Fibroblast of peridontal ligament (primary cell): Measurements from ENCODE around the gene MLLT10.
"Not testable (repeated sequence)": the region's sequence is repeated elsewhere in the genome, so short reads cannot be mapped to it uniquely, and the experiment has no call there.

Experiments
- DNase-seq: peaks from one replicate; pipeline ENCODE4 v3.0.0-alpha.2; 2010; ENCODE audit errors: extremely low read depth

The MLLT10 gene

GRCh38 chr10:21579291-21579690 lies 45.3 kb downstream of the MLLT10 start:
- no peak for DNase-seq

DNA sequence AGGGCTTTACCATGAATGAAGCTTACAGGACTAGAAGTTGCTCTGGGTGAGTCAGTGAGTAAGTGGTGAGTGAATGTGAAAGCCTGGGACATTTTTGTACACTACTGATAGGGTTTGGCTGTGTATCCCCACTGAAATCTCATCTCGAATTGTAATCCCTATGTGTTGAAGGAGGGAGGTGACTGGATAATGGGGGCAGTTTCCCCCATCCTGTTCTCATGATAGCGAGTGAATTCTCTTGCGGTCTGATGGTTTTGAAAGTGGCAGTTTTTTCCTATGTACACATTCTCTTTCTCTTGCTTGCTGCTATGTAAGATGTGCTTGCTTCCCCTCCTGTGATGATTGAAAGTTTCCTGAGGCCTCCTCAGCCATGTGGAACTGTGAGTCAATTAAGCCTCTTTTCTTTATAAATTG lies 47.4 kb downstream of the MLLT10 start:
- not testable (repeated sequence) for DNase-seq

DNA sequence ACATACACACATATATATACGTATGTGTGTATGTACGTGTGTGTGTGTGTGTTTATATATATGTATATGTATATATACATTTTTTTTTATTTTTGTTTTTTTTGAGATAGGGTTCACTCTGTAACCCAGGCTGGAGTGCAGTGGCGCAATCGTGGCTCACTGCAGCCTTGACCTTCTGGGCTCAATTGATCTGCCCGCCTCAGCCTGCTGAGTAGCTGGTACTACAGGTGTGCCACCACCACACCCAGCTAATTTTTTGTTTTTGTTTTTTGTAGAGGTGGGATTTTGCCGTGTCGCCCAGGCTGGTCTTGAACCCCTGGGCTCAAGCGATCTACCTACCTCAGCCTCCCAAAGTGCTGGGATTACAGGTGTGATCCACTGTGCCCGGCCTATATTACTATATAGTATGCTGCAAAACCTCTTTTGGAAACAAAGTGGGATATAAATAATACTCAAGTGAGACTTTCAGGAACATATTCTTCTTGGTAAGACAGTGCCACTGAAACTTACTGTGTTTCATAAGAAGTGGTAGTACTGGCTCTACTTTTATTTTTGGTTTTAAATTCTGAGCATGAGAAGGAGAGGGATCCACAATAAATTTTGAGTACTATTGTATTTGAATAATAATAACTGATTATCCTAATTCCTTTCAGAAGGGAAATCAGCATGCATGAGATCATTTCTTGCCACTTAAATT lies 51.0 kb downstream of the MLLT10 start:
- no peak for DNase-seq

DNA sequence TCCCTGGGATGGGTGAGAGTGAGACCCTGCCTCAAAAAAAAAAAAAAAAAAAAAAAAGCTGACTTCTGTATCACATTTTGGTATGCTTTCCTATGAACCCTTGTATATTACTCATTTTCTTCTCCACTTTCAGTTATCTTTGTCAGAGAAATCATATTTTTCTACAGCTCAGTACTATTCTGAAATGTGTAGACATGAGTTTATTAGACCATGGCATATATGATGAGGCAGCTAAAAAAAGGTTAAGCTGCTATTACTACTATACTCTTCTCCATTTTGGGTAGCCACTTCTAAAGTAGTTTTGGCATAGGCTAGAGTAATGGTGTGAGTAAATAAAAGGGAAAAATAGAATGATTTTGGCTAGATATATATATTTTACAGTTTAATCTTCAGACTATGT lies 53.4 kb downstream of the MLLT10 start:
- DNase-seq: no peak

- DNase-seq: not testable (repeated sequence)
Observed at GRCh38 chr10:21588159-21588558, 54.1 kb downstream of the MLLT10 start.

DNA sequence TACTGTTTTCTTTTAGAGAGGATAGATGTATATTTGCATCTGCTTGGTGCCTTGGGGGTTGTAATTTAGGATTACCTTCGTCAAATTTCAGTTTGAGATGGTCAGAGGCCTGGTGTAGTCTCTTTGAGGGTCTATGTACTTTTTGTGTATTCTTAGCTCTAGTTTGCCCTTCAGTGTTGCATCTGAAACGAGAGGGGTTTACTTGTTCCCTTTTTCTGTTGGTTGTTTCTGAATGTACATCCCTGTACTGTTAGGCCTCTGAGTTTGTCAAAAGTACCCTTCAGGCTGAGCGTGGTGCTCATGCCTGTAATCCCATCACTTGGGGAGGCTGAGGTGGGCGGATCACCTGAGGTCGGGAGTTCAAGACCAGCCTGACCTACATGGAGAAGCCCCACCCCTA lies 60.0 kb downstream of the MLLT10 start:
- no peak for DNase-seq

GRCh38 chr10:21599582-21599981 lies 65.5 kb downstream of the MLLT10 start:
- no peak for DNase-seq

DNA sequence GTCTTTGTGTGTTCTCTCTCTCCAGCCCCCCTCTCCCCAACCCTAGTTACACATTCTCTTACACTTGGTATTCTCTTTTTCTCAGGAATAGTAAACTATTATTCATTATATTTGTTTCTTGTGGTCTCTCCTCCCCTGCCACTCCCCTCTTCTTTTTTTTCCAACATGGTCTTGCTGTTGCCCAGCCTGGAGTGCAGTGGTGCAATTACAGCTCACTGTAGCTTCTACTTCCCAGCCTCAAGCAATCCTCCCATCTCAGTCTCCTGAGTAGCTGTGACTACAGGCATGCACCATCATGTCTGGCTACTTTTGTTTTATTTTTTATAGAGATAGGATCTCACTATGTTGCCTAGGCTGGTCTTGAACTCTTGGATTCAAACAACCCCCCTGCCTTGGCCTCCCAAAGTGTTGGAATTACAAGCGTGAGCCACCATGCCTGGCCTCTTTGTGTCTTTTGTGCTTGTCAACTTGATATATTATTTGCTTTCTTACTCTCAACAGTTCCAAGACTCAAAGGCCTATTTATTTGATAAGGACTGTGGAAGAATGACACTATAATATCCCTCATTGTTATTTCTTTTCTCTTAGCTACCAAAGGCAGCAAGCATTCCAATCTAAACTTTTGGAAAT lies 66.9 kb downstream of the MLLT10 start:
- DNase-seq: no peak

DNA sequence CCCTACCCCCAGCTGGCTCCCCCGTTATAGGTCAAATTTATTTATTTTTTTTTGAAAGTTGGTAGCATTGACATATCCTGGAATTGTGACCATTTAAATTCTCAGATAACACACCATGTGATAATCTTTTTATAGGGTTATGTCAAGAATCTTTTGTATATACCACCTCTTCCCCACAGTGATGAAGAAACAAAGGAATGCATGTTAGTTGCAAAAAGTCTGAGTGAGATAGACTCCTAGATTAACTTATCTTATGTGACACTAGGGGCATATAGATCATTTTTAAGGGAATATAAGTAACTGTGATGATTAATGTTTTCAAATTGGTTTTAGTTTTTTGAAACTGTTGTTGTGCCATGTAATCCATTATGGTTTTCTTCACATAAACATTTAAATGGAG lies 68.3 kb downstream of the MLLT10 start:
- peak; percentile 11 for DNase-seq

- no peak for DNase-seq
Observed at GRCh38 chr10:21603721-21604120, 69.7 kb downstream of the MLLT10 start.

GRCh38 chr10:21604651-21605050 lies 70.6 kb downstream of the MLLT10 start:
- DNase-seq: no peak

GRCh38 chr10:21607907-21608306 lies 73.9 kb downstream of the MLLT10 start:
- DNase-seq: no peak

DNA sequence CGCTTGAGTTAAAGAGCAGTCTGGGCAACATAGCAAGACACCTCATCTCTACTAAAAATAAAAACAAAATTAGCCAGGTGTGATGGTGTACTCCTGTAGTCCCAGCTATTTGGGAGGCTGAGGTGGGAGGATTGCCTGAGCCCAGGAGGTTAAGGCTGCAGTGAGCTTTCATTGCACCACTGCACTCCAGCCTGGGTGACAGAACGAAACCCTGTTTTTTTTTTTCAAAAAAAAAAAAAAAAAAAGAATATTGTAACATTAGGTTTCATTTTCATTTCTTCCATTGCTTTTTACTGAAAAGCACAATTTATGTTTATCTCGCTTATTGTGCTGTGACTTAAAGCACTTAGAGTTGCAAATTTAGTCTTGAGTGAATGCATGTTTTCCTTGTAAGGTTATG lies 80.0 kb downstream of the MLLT10 start:
- no peak for DNase-seq

GRCh38 chr10:21617267-21617666 lies 83.2 kb downstream of the MLLT10 start:
- DNase-seq: no peak

DNA sequence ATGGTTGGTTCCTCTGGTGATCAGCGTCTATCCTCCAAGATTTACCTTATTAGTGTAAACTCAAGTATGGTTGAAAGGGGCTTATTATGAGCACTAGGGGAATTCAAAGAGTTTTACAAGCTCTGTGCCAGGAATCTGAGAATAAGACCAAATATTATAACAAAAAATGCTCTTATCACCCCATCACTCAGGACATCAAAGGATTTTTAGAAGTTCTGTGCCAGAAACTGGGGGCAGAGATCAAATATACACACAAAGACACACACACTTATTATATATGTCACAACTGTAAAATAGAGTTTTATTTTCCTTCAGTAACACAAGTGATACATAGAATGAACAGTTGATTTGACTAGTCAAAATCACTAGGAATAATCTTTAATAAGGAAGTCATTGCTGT lies 89.3 kb downstream of the MLLT10 start:
- no peak for DNase-seq

- DNase-seq: not testable (repeated sequence)
Observed at GRCh38 chr10:21624421-21624820, 90.4 kb downstream of the MLLT10 start.

GRCh38 chr10:21624951-21625350 lies 90.9 kb downstream of the MLLT10 start:
- no peak for DNase-seq

DNA sequence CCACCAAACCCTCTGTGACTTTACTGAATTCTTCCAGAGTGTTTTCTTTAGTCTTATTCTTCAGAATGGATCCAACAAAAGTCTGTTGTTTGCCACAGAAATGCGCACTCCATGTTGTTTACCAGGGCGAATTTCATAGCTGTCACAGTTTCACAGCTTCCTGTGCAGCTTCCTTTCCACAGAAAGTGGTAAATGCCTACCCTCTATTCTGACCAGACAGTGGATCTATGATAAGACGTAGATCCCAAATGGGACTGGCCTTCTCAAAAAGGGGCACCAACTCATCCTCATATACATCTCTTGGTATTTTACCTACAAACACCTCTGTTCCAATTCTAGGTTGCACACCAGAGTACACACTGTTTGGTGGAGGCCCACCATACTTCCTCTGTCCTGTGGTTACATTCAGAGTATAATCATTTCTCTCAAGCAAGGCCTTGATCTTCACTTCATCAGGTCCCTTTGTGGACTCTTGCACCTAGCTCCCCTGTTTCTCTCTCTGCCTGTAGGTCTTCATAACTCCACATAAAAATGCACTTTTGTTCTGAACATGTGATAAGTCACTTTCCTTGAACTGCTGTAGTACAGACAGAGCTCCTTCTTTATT lies 91.7 kb downstream of the MLLT10 start:
- no peak for DNase-seq

DNA sequence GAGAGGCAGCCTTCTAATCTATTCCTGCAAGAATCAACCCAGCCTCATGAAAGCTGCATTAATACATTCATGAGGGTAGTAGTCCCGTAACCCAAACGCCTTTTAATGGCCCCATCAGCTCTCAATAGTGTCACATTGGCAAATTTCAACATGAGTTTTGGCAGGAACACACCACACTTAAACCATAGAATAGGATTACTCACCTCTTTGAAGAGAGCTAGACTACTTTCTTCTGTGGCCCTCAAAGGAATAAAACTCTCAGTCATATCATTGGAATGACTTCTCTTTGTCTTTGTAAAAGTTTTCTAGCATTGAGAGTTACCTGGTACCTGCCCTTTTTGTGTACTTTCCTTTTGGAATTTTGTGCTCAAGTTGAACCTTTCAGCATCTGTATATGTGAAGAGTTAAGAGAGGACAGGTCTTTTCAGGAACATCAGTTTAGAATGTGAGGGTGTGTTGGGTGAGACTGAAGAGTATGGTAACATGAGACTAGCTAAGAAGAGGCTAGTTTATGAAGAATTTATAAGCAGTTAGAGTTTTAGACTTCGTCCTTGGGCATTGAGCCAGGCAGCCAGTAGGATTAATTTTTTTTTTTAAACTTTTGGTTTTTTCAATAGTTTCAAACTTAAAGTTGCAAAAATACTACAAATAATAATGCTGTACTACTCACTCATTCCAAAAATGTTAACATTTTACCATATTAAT lies 92.6 kb downstream of the MLLT10 start:
- peak; percentile 33 for DNase-seq

DNA sequence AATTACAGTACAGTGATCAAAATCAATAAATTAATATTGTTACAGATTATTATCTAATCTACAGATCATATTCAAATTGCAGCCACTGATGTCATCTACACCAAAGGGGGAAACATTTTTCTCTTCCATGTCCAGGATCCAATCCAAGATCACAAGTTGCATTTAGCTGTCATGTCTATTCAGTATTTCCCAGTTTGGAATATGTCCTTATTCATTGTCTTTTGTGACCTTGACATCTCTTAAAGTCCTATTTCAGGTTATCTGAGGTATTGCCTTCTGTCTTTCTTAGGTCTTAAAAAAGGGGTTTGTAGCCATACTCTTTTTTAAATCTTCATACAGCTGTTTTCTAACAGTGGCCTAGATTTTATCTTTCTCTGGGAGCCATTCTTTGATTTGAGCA lies 93.3 kb downstream of the MLLT10 start:
- no peak for DNase-seq

DNA sequence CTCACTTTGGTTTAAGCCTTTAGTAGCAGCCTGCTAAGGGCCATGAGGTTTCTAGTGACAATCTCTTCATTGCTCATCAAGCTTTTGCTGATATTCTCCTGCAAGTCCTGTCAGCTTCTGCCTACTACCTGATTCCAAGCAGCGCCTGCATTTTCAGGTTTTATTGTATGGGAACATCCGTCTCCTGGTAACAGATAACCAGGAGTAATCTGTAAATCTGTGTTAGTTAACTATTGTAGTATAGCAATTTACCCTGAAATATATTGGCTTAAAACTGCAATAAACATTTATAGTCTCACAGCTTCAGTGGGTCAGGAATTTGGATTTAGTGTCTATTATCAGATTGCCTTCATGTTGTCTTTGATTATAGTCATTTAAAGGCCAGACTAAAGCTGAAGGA lies 94.0 kb downstream of the MLLT10 start:
- DNase-seq: no peak

DNA sequence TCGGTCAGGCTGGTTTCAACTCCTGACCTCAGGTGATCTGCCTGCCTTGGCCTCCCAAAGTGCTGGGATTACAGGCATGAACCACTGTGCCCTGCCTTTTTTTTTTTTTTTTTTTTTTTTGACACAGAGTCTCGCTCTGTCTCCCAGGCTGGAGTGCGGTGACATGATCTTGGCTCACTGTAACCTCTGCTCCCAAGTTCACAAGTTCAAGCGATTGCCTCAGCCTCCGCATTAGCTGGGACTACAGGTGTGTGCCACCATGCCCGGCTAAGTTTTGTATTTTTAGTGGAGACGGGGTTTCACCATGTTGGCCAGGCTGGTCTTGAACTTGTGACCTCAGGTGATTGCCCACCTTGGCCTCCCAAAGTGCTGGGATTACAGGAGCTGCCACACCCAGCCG lies 94.6 kb downstream of the MLLT10 start:
- DNase-seq: not testable (repeated sequence)
